Spleen (tissue), 11 donors: ENCODE measurements around the gene TMIGD2. TPM values are rescaled to one million over a fixed set of nuclear protein-coding genes. Genes with fewer than 3 reads are reported as not detected.
"Not testable (repeated sequence)": the region's sequence is repeated elsewhere in the genome, so short reads cannot be mapped to it uniquely, and the experiment has no call there.

Experiments used
- DNase-seq: peaks from one replicate; pipeline ENCODE4 v3.0.0-alpha.2; 2020
- H3K27ac ChIP-seq, 8 donors: fragments of 200-600 bp; sonication (generic) in 7 of 8; 1 replicate in 4 of 8; 2 replicates in 4 of 8; pipeline versions ENCODE4 v1.5.0 to v1.8.0; 2016 to 2021; ENCODE audit warnings: inconsistent platforms in 4 of 8, mild to moderate bottlenecking in 4 of 8, moderate library complexity in 1 of 8
- H3K27me3 ChIP-seq, 7 donors: fragments of 200-600 bp; sonication (generic) in 6 of 7; replicated peaks in 1 of 7; 1 replicate in 4 of 7; 2 replicates in 3 of 7; pipeline versions ENCODE4 v1.5.0 to v1.8.0; 2016 to 2021; ENCODE audit warnings: inconsistent platforms in 3 of 7, mild to moderate bottlenecking in 1 of 7
- H3K36me3 ChIP-seq, 6 donors: fragments of 200-600 bp; sonication (generic) in 5 of 6; 1 replicate in 4 of 6; 2 replicates in 2 of 6; pipeline versions ENCODE4 v1.5.0 to v1.8.0; 2016 to 2021; ENCODE audit warnings: inconsistent platforms in 2 of 6
- H3K4me1 ChIP-seq, 6 donors: fragments of 200-600 bp; sonication (generic) in 5 of 6; 1 replicate in 3 of 6; 2 replicates in 3 of 6; pipeline versions ENCODE4 v1.5.0 to v1.8.0; 2016 to 2021; ENCODE audit warnings: inconsistent platforms in 3 of 6
- H3K4me3 ChIP-seq, 8 donors: fragments of 200-600 bp; sonication (generic) in 7 of 8; 1 replicate in 4 of 8; 2 replicates in 4 of 8; pipeline versions ENCODE4 v1.5.0 to v1.8.0; 2016 to 2021; ENCODE audit warnings: inconsistent platforms in 4 of 8, mild to moderate bottlenecking in 4 of 8, moderate library complexity in 2 of 8
- H3K9me3 ChIP-seq, 8 donors: fragments of 200-600 bp; sonication (generic) in 7 of 8; 1 replicate in 4 of 8; 2 replicates in 4 of 8; pipeline versions ENCODE4 v1.5.0 to v1.8.0; 2016 to 2021; ENCODE audit warnings: inconsistent platforms in 4 of 8
- CTCF ChIP-seq, 11 experiments: fragments of 200-600 bp in 7 of 11; fragments of 450-650 bp in 4 of 11; sonication (generic) in 4 of 11; IDR thresholded peaks in 8 of 11; conservative IDR thresholded peaks in 3 of 11; 1 replicate in 7 of 11; 2 replicates in 4 of 11; pipeline versions ENCODE4 v1.4.0 to v1.8.0; 2016 to 2021; ENCODE audit warnings: antibody characterized with exemption in 11 of 11, inconsistent platforms in 4 of 11, mild to moderate bottlenecking in 1 of 11
- POLR2A ChIP-seq, 3 donors: fragments of 450-650 bp; IDR thresholded peaks; one replicate each; pipeline ENCODE4 v1.5.1; 2017; ENCODE audit warnings: antibody characterized with exemption in 3 of 3, mild to moderate bottlenecking in 1 of 3
- POLR2AphosphoS5 ChIP-seq, 3 donors: sonication (generic); formaldehyde crosslinking; IDR thresholded peaks; one replicate each; pipeline ENCODE4 v1.5.1; 2017; ENCODE audit warnings: antibody characterized with exemption in 3 of 3
- WGBS, 5 donors: extraction: QIAGEN DNeasy Blood & Tissue Kit in 3 of 5; methylation state at CpG; one replicate each; pipeline versions ENCODE4 v1.1.5 to v1.1.7; 2013 to 2018; 5-methylcytosine and 5-hydroxymethylcytosine counted together
- intact Hi-C: fragments of 100-400 bp; cut with DNase I; formaldehyde crosslinking; loops from one replicate; pipeline ENCODE4 v1.15.0; 2023; ENCODE audit warnings: low total_unique reads
- polyA plus RNA-seq, 3 donors: library from polyadenylated mRNA; stranded (reverse); fragments of 200-250 nt; gene quantifications; one replicate each; pipeline ENCODE4 v1.2.1, GENCODE V29; 2013
- total RNA-seq, 7 donors: library from RNA; depleted of rRNA in 3 of 7; stranded (reverse); fragments of >200 nt in 3 of 7; fragmentation: NEBNext Ultra II Directional in 4 of 7; extraction: Animal tissue kit (Norgen Biotek cat#: 25700) in 4 of 7; gene quantifications; one replicate each; pipeline versions ENCODE4 v1.1.0 to v1.2.1, GENCODE V29; 2016 to 2021
- donor health status: healthy with polysubstance abuse.
- donor health status: DM: no; HTN: no; CAD: no; lungs with moderate emphysema.
- donor health status: DM: no; HTN: no; CAD: no.
- donor health status: Bipolar disorder and iron deficiency.
- donor health status: healthy.
- donor health status: DM: no; HTN: no; CAD: no.
- donor health status: DM: yes; HTN: yes; CAD: no.

The TMIGD2 gene
- total and polyA plus RNA-seq, 10 donors: 1.6 to 6.1 (median 4.2) TPM

DNA sequence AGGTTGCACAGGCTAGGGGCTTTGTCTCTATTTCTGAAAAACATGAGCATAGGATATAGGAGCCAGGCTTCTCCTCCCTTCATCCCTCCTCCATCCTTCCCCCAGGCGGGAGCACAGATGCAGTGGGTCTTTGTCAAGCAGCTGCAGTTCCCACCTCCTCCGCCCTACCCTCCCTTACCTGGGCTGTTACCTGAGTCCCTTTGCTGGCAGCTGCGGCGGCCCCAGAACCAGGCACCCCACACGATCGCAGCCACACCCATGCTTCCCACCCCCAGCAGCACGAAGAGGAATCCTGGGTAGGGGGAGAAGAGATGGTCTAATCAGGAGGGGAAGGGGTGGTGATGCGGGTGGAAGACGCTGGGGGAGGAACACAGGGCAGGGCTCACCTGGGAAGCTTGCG lies 7.8 kb downstream of the TMIGD2 start:
- H3K27me3 ChIP-seq: peaks cover 0 to 57% (median 5%) of the 10 kb centered on the region in 7 donors
- 56 to 91% (median 72%) methylated on average over 10 of the region's 10 CpGs for WGBS, 5 donors
- no peak overlapping the region for H3K4me3 ChIP-seq
- DNase-seq: no peak
- H3K27ac ChIP-seq: no peak overlapping the region
- intact Hi-C loops: no loop called here
- no peak for TF ChIP-seq CTCF (IDR thresholded peaks at IDR 0.05 in 8 of 11, conservative IDR thresholded peaks at IDR 0.05 in 3 of 11)
- H3K36me3 ChIP-seq: no peaks in the 10 kb centered on the region
- no peaks in the 10 kb centered on the region for H3K9me3 ChIP-seq
- no peaks in the 10 kb centered on the region for H3K4me1 ChIP-seq

- intact Hi-C loops: no loop called here
- WGBS, 5 donors: 81 to 89% (median 87%) methylated on average over 15 of the region's 15 CpGs
- TF ChIP-seq POLR2A (IDR thresholded peaks at IDR 0.05): no peak
- TF ChIP-seq POLR2AphosphoS5 (IDR thresholded peaks at IDR 0.05): no peak
- no peak for TF ChIP-seq CTCF (IDR thresholded peaks at IDR 0.05 in 8 of 11, conservative IDR thresholded peaks at IDR 0.05 in 3 of 11)
- Histone ChIP-seq H3K36me3 (no peaks in the 10 kb centered on the region), H3K4me1 (no peaks in the 10 kb centered on the region), H3K4me3 (no peak overlapping the region), H3K9me3 (no peaks in the 10 kb centered on the region), H3K27me3 (peaks cover 0 to 70% (median 5%) of the 10 kb centered on the region in 7 donors), H3K27ac (no peak overlapping the region)
- DNase-seq: no peak
Measured at GRCh38 chr19:4292515-4292914, 9.7 kb downstream of the TMIGD2 start.

GRCh38 chr19:4291184-4291732 lies 10.9 kb downstream of the TMIGD2 start:
- Histone ChIP-seq H3K27me3 (peaks cover 0 to 77% (median 5%) of the 10 kb centered on the region in 7 donors), H3K4me1 (no peaks in the 10 kb centered on the region), H3K9me3 (no peaks in the 10 kb centered on the region), H3K36me3 (no peaks in the 10 kb centered on the region), H3K27ac (no peak overlapping the region), H3K4me3 (no peak overlapping the region)
- intact Hi-C loops: no loop called here
- 78 to 84% (median 81%) methylated on average over 8 of the region's 8 CpGs for WGBS, 5 donors
- no peak for TF ChIP-seq POLR2AphosphoS5 (IDR thresholded peaks at IDR 0.05)
- no peak for TF ChIP-seq POLR2A (IDR thresholded peaks at IDR 0.05)
- TF ChIP-seq CTCF (IDR thresholded peaks at IDR 0.05 in 8 of 11, conservative IDR thresholded peaks at IDR 0.05 in 3 of 11): no peak
- DNase-seq: no peak

- no peak overlapping the region for H3K4me3 ChIP-seq
- no peaks in the 10 kb centered on the region for H3K4me1 ChIP-seq
- no peaks in the 10 kb centered on the region for H3K36me3 ChIP-seq
- no peaks in the 10 kb centered on the region for H3K9me3 ChIP-seq
- intact Hi-C loops: no loop called here
- WGBS, 5 donors: 80 to 89% (median 86%) methylated on average over 14 to 16 of the region's 16 CpGs
- H3K27me3 ChIP-seq: peaks cover 0 to 80% (median 13%) of the 10 kb centered on the region in 7 donors
- no peak overlapping the region for H3K27ac ChIP-seq
- no peak for DNase-seq
- TF ChIP-seq CTCF (IDR thresholded peaks at IDR 0.05 in 8 of 11, conservative IDR thresholded peaks at IDR 0.05 in 3 of 11) (no peak), POLR2AphosphoS5 (IDR thresholded peaks at IDR 0.05) (no peak), POLR2A (IDR thresholded peaks at IDR 0.05) (no peak)
Measured at GRCh38 chr19:4288091-4288777, 14.0 kb downstream of the TMIGD2 start.

DNA sequence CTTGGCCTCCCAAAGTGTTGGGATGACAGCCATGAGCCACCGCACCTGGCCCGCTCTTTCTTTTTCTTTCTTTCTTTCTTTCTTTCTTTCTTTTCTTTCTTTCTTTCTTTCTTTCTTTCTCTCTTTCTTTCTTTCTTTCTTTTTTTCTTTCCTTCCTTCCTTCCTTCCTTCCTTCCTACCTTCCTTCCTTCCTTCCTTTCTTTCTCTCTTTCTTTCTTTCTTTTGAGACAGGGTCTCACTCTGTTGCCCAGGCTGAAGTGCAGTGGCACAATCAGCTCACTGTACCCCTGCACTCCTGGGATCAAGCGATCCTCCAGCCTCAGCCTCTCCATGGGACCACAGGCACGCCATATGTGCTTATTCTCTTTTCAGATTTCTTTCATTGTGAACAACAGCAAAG lies 16.0 kb downstream of the TMIGD2 start:
- 83 to 93% (median 88%) methylated on average over 4 of the region's 4 CpGs for WGBS, 5 donors
- intact Hi-C loops, DNase-seq, H3K4me1 ChIP-seq, H3K27ac ChIP-seq, H3K9me3 ChIP-seq, H3K36me3 ChIP-seq, H3K4me3 ChIP-seq: not testable (repeated sequence)
- H3K27me3 ChIP-seq: peaks cover 0 to 85% (median 25%) of the 10 kb centered on the region in 7 donors
